Epithelial cell of esophagus (primary cell): ENCODE results near the gene SUGP2.
"Not testable (repeated sequence)": the region's sequence is repeated elsewhere in the genome, so short reads cannot be mapped to it uniquely, and the experiment has no call there.

ENCODE experiments used
- DNase-seq: peaks from one replicate; pipeline ENCODE4 v3.0.0; 2010; ENCODE audit warnings: low read depth
- H3K4me3 ChIP-seq: 2 replicates; pipeline ENCODE4 v1.5.1; 2011; ENCODE audit warnings: mild to moderate bottlenecking, low read length, control low read depth
- TF ChIP-seq, protein P1 (sequence below): IDR thresholded peaks from 2 replicates; pipeline ENCODE4 v1.5.1; 2011; ENCODE audit warnings: low read depth, mild to moderate bottlenecking, low read length, control low read depth, inconsistent platforms; ENCODE audit not compliant: insufficient read depth; ENCODE audit errors: missing control alignments

Gene SUGP2

DNA sequence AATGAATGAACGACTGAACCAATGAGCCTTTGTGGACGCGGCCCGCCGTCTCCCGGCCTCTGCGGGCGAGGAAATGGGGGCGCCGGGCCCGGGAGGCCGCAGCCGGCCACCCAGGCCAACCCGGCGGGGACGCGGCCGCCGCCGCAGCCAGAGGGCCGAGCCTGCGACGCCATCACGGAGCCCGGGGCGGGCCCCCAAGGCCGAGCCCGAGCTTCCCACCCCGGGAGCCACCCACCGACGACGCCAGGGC, 216 bp downstream of the SUGP2 start:
- TF ChIP-seq, protein P1, sequence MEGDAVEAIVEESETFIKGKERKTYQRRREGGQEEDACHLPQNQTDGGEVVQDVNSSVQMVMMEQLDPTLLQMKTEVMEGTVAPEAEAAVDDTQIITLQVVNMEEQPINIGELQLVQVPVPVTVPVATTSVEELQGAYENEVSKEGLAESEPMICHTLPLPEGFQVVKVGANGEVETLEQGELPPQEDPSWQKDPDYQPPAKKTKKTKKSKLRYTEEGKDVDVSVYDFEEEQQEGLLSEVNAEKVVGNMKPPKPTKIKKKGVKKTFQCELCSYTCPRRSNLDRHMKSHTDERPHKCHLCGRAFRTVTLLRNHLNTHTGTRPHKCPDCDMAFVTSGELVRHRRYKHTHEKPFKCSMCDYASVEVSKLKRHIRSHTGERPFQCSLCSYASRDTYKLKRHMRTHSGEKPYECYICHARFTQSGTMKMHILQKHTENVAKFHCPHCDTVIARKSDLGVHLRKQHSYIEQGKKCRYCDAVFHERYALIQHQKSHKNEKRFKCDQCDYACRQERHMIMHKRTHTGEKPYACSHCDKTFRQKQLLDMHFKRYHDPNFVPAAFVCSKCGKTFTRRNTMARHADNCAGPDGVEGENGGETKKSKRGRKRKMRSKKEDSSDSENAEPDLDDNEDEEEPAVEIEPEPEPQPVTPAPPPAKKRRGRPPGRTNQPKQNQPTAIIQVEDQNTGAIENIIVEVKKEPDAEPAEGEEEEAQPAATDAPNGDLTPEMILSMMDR: no peak
- peak overlapping the region; percentile 91 for H3K4me3 ChIP-seq
- no peak for DNase-seq

DNA sequence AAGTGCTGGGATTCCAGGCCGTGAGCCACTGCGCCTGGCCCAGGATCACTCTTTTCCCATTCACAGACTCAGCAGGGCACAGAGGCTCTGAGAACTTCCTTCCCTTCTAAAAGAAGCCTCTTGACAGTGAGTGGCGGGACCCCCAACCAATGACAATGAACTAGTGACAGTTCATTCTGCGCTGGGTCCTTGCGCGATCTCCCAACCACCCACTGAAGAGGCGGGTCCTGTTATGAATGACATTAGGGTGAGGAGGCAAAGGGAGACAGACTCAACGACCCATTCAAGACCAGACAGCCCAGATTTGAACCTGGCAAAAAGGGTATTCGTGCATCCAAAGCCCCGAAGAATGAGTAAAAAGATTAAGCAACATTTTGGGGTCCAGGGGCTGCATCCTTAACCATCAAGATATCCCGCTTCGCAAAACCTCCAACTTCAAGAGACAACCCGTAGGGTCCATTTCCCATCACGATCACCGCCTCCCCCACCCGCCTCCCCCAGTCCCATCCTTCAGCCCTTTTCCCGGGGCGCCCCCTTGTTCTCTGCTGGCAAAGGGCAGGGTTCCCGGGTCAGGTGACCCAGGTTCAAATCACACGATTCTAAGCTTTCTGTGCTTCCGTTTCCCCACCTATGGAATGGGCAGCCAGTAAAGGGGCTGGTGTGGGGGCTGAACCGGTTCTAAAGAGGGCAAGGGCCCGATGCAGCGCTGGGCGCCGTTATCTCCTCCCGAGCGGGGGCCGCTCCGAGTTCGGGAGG, 719 bp downstream of the SUGP2 start:
- H3K4me3 ChIP-seq: peak overlapping the region; percentile 91
- peak; percentile 91 for DNase-seq
- TF ChIP-seq, protein P1: no peak

DNA sequence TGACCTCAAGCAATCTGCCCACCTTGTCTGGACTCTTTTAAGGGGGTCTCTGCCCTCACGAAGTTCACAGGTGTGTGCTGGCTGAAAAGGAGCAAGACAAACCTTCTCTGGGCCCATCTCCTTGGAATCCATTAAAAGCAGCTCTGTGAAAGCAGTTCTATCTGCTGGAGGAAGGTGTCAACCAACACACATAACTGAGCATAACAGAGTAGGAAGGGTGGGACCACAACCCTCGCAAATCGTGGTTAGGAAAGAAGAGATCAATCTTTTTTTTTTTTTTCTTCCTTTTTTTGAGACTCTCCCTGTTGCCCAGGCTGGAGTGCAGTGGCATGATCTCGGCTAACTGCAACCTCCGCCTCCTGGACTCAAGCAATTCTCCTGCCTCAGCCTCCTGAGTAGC, 1.4 kb downstream of the SUGP2 start:
- no peak for DNase-seq
- peak overlapping the region; percentile 91 for H3K4me3 ChIP-seq
- TF ChIP-seq, protein P1: no peak

DNA sequence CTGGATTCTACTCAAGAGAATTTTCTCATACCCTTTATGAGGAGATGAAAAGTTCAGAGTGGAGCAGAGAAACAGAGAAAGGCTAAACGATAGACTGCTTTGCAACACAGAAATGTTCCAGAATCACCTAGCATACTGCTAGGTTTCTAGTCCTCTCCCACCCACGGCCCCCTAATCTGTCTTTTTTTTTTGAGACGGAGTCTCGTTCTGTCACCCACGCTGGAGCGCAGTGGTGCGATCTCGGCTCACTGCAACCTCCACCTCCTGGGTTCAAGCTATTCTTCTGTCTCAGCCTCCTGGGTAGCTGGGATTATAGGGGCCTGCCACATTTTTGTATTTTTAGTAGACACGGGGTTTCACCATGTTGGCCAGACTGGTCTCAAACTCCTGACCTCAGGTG, 4.8 kb downstream of the SUGP2 start:
- TF ChIP-seq, protein P1: no peak
- H3K4me3 ChIP-seq: no peak overlapping the region
- DNase-seq: no peak

DNA sequence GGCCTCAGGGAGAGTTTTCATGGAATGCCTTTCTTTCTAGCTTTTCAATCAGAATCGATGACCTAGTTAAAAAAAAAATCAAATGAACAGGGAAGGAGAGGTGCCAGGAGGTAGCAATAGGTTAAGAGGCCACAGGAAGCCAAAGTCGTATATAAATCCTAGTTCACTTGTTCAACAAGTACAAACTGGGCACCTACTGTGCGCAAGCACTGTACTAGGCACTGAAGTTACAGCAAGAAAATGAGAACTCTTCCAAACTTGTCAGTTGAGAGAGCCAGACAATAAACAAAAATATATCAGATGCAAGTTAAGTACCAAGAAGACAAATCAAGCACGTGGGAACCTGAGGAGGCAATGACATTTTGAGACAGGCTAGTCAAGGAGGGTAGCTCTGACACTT, 6.1 kb downstream of the SUGP2 start:
- H3K4me3 ChIP-seq: no peak overlapping the region
- no peak for DNase-seq
- TF ChIP-seq, protein P1: no peak

DNA sequence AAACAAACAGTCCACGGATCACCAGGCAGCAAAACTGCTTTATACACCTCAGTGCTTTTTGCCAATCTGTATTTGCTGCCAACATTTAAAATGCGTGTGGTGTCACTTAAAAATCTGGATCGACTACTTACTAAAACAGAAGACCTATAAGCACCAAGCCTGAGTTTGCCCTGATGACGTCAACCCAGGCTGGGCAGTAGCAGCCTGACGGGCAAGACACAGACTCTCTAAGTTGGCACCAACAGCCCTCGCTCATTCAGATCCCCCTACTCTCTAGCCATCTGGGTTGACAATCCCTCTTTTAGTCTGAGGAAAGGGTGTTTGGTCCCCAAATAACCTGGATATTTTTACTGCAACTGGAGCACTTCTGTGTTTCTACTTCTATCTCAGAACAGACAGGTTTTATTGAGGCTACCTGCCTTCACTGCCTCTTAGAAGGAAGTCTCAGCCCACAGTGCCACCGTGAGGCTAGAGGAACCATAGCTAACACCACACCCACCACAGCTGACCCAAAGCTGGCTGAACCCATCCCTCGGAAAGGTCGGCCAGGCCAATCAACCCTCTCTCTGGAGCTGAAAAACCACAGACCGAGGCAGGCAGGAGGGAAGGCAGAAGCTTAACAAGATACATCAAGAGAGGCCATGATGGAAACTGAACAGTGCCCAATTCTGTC, 6.9 kb downstream of the SUGP2 start:
- TF ChIP-seq, protein P1: peak; percentile 45

DNA sequence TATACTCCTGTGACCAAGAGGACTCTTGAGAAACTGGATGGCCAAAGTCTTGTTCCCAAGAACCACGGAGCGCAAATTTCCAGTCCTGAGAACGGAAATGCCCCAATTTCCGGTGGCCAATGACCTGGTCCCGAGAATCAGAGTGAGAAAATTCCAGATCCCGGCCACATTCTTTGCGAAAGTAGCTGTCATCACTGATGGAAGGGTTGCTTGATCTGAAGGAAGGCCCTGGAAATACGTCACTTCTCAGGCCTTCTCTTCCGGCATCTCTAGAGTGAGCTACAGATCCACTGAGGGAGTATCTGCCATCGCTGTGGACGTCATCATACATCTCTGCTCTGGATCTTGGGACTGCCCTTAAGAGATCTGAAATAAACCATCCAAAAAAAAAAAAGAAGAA, 7.5 kb downstream of the SUGP2 start:
- TF ChIP-seq, protein P1: no peak

More for the DNA sequence above, 6.9 kb downstream of the SUGP2 start:
- DNase-seq: peak; percentile 36
- H3K4me3 ChIP-seq: no peak overlapping the region

DNA sequence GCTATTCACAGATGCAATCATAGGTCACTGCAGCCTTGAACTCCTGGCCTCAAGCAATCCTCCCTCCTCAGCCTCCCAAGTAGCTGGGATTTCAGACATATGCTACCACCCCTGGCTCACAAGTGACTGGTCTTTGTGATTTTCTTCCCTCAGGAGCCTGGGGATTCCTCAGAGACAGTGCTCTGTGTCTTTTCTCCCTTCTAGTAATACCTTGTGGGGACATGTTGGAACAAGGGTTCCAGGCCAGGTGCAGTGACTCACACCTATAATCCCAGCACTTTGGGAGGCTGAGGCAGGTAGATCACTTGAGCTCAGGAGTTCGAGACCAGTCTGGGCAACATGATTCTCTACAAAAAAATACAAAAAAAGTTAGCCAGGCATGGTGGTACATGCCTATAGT, 9.9 kb downstream of the SUGP2 start:
- H3K4me3 ChIP-seq: not testable (repeated sequence)
- peak; percentile 75 for DNase-seq

More for the DNA sequence above, 7.5 kb downstream of the SUGP2 start:
- no peak overlapping the region for H3K4me3 ChIP-seq
- DNase-seq: no peak
